ENCODE data around the gene LEF1. TPM values are rescaled to one million over a fixed set of nuclear protein-coding genes. Genes with fewer than 3 reads are reported as not detected.

LEF1 gene
- total RNA-seq, 2 donors from 2014 or later = 22.4 to 26.8 TPM

DNA sequence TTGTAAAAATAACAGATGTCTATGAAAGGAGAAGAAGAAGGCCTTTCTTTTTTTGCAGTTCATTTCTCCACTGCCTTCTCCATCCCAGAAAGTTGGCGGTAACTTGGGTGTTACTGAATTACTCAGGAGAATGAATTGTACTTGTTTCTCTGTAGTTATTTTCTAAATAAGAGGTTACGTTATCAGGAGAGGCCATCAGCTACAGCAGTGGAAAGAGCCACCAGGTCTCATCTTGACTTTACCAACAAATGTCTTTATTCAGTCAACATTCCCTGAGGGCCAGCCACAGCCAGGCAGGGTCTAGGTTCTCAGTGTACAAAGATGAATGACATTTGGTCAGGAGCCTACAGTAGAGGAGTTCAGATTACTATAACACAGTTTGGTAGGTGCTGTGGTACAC, 170.9 kb downstream of the LEF1 start:
- H3K9me3 ChIP-seq = no peaks in the 10 kb centered on the region
- no peaks in the 10 kb centered on the region for H3K4me1 ChIP-seq (replicated peaks)
- H3K27ac ChIP-seq = peak overlapping the region; percentile 37 to 50
- H3K4me3 ChIP-seq = no peak overlapping the region
- TF ChIP-seq POLR2A (IDR thresholded peaks at IDR 0.05) (no peak), POLR2AphosphoS5 (IDR thresholded peaks at IDR 0.05) (no peak), CTCF (IDR thresholded peaks at IDR 0.05) (no peak)
- no peak for DNase-seq (ENCODE audit: low spot score)
- intact Hi-C loops (cut with DNase I) = loop anchor here (10.0 kb wide), 1 partner anchor 173 kb away; the partner anchor contains the start of gene SGMS2
- WGBS = 80% methylated on average over 2 of the region's 2 CpGs
- no peaks in the 10 kb centered on the region for H3K27me3 ChIP-seq (replicated peaks; ENCODE audit: insufficient read depth)
- no peaks in the 10 kb centered on the region for H3K36me3 ChIP-seq

Other genes starting within 250 kb of the LEF1 start
- 10 to 100 TPM in 1 of 2 donors, 1 to 10 TPM in 1; 8.0 to 13.5 TPM for gene CYP2U1, start 237.4 kb downstream of the LEF1 start, total RNA-seq
- 10 to 100 TPM; 69.0 to 75.2 TPM for gene HADH, start 179.0 kb downstream of the LEF1 start, total RNA-seq

All from prostate gland (tissue), 2 donors.